Common myeloid progenitor, CD34-positive (primary cell): ENCODE measurements around the gene CDHR1.
A peak's percentile ranks its signal among the peaks of the same experiment; 100 is the strongest.

Experiments
- CTCF ChIA-PET: fragments of 350-600 bp; sonication (Branson Sonifier 250); formaldehyde crosslinking; loops from one replicate; lab custom pipeline; 2021; ENCODE audit warnings: antibody characterized with exemption; lab: Charles Lee
- POLR2A ChIA-PET: fragments of 350-600 bp; sonication (Branson Sonifier 250); formaldehyde crosslinking; loops from one replicate; lab custom pipeline; 2021; ENCODE audit warnings: antibody characterized with exemption; lab: Charles Lee
- DNase-seq, 3 donors: peaks; one replicate each; pipeline versions ENCODE4 v3.0.0 to v3.0.0-alpha.2; 2013
- H3K27ac ChIP-seq, 2 experiments: 1 replicate in 1 of 2; 2 replicates in 1 of 2; pipeline ENCODE4 v1.7.0; 2013; ENCODE audit warnings: inconsistent platforms in 2 of 2, low read length in 2 of 2, mild to moderate bottlenecking in 2 of 2, low read depth in 1 of 2, moderate library complexity in 1 of 2; ENCODE audit not compliant: severe bottlenecking in 2 of 2, insufficient read depth in 1 of 2, poor library complexity in 1 of 2
- H3K27me3 ChIP-seq, 5 experiments: replicated peaks in 2 of 5; 1 replicate in 3 of 5; 2 replicates in 2 of 5; pipeline versions ENCODE4 v1.6.1 to v1.7.0; 2013; ENCODE audit warnings: low read length in 4 of 5, mild to moderate bottlenecking in 2 of 5, moderate library complexity in 2 of 5, inconsistent platforms in 1 of 5; ENCODE audit not compliant: insufficient read depth in 5 of 5, control insufficient read depth in 4 of 5
- H3K36me3 ChIP-seq, 4 experiments: 1 replicate in 2 of 4; 2 replicates in 2 of 4; pipeline versions ENCODE4 v1.6.1 to v1.7.0; 2013; ENCODE audit warnings: low read length in 3 of 4, control low read depth in 1 of 4, mild to moderate bottlenecking in 1 of 4; ENCODE audit not compliant: control insufficient read depth in 4 of 4, insufficient read depth in 4 of 4
- H3K4me1 ChIP-seq, 4 experiments: 1 replicate in 3 of 4; 2 replicates in 1 of 4; pipeline versions ENCODE4 v1.6.1 to v1.7.1; 2013; ENCODE audit warnings: low read length in 3 of 4, mild to moderate bottlenecking in 3 of 4, control low read depth in 1 of 4, inconsistent platforms in 1 of 4, moderate library complexity in 1 of 4; ENCODE audit not compliant: control insufficient read depth in 4 of 4, insufficient read depth in 4 of 4; ENCODE audit errors: control extremely low read depth in 1 of 4
- H3K4me3 ChIP-seq, 7 experiments: 1 replicate in 4 of 7; 2 replicates in 3 of 7; pipeline versions ENCODE4 v1.5.1 to v1.7.0; 2013; ENCODE audit warnings: mild to moderate bottlenecking in 7 of 7, low read length in 6 of 7, moderate library complexity in 6 of 7, inconsistent platforms in 2 of 7, low read depth in 2 of 7, control low read depth in 1 of 7; ENCODE audit not compliant: insufficient read depth in 4 of 7, control insufficient read depth in 1 of 7; ENCODE audit errors: extremely low read depth in 1 of 7
- H3K9me3 ChIP-seq, 5 experiments: 1 replicate in 4 of 5; 2 replicates in 1 of 5; pipeline versions ENCODE4 v1.6.1 to v1.7.1; 2013; ENCODE audit warnings: low read length in 4 of 5, mild to moderate bottlenecking in 2 of 5, inconsistent platforms in 1 of 5, low read depth in 1 of 5, moderate library complexity in 1 of 5; ENCODE audit not compliant: control insufficient read depth in 4 of 5, insufficient read depth in 2 of 5; ENCODE audit errors: control extremely low read depth in 1 of 5
- WGBS: methylation state at CpG from one replicate; pipeline ENCODE4 v1.1.5; 2013; ENCODE audit not compliant: insufficient coverage; 5-methylcytosine and 5-hydroxymethylcytosine counted together

CDHR1 gene

GRCh38 chr10:84202349-84202748, 8.0 kb downstream of the CDHR1 start:
- DNase-seq, result no peak
- Histone ChIP-seq H3K4me1 (no peaks in the 10 kb centered on the region), H3K9me3 (no peaks in the 10 kb centered on the region), H3K27ac (no peak overlapping the region), H3K4me3 (no peak overlapping the region), H3K36me3 (no peaks in the 10 kb centered on the region), H3K27me3 (peaks cover 0 to 24% (median 11%) of the 10 kb centered on the region in 5 experiments)
- WGBS, result 93% methylated on average over 3 of the region's 5 CpGs
- ChIA-PET POLR2A (no interaction called here), CTCF (interaction anchor here (1.4 to 3.3 kb wide), 3 partner anchors 18 to 54 kb away, joined by 3 to 19 read pairs (median 4); no protein-coding TSS in a partner anchor)

- CTCF ChIA-PET, result interaction anchor here (1.3 to 3.1 kb wide), 8 partner anchors 9 to 64 kb away, joined by 3 to 30 read pairs (median 8); partner anchors contain the start of genes CDHR1 and GHITM
- WGBS, result 92% methylated on average over 3 of the region's 4 CpGs
These were observed 9.8 kb downstream of the CDHR1 start for GRCh38 chr10:84204122-84204521.

GRCh38 chr10:84204610-84205009, 10.3 kb downstream of the CDHR1 start:
- no peaks in the 10 kb centered on the region for H3K36me3 ChIP-seq
- H3K27ac ChIP-seq, result no peak overlapping the region
- no peak overlapping the region for H3K4me3 ChIP-seq
- H3K9me3 ChIP-seq, result no peaks in the 10 kb centered on the region
- DNase-seq, result no peak
- POLR2A ChIA-PET, result no interaction called here
- CTCF ChIA-PET, result interaction anchor here (0.7 to 3.1 kb wide), 15 partner anchors 10 to 70 kb away, joined by 3 to 30 read pairs (median 6); partner anchors contain the start of genes CDHR1 and GHITM
- H3K4me1 ChIP-seq, result no peaks in the 10 kb centered on the region
- peaks cover 0 to 15% (median 6%) of the 10 kb centered on the region in 5 experiments for H3K27me3 ChIP-seq
- 100% methylated on average over 1 of the region's 4 CpGs for WGBS

More at GRCh38 chr10:84204122-84204521, 9.8 kb downstream of the CDHR1 start:
- peak in 2 of 3 donors; percentile 8 to 15 for DNase-seq
- H3K36me3 ChIP-seq, result no peaks in the 10 kb centered on the region
- no peaks in the 10 kb centered on the region for H3K9me3 ChIP-seq
- no peak overlapping the region for H3K4me3 ChIP-seq
- no peaks in the 10 kb centered on the region for H3K4me1 ChIP-seq
- no peak overlapping the region for H3K27ac ChIP-seq
- POLR2A ChIA-PET, result no interaction called here
- H3K27me3 ChIP-seq, result peaks cover 0 to 16% (median 6%) of the 10 kb centered on the region in 5 experiments

- H3K9me3 ChIP-seq, result no peaks in the 10 kb centered on the region
- POLR2A ChIA-PET, result no interaction called here
- no peaks in the 10 kb centered on the region for H3K36me3 ChIP-seq
- H3K4me3 ChIP-seq, result no peak overlapping the region
- peak; percentile 43 to 71 (median 60) for DNase-seq
- H3K27ac ChIP-seq, result no peak overlapping the region
- peaks cover 0 to 12% (median 6%) of the 10 kb centered on the region in 5 experiments for H3K27me3 ChIP-seq
- no peaks in the 10 kb centered on the region for H3K4me1 ChIP-seq
- WGBS, result 27% methylated on average over 4 of the region's 8 CpGs
- CTCF ChIA-PET, result interaction anchor here (0.7 to 3.1 kb wide), 15 partner anchors 10 to 70 kb away, joined by 3 to 30 read pairs (median 6); partner anchors contain the start of genes CDHR1 and GHITM
These were observed 10.9 kb downstream of the CDHR1 start for GRCh38 chr10:84205049-84205852.

- Histone ChIP-seq H3K9me3 (no peaks in the 10 kb centered on the region), H3K27ac (no peak overlapping the region), H3K4me3 (no peak overlapping the region), H3K36me3 (no peaks in the 10 kb centered on the region), H3K4me1 (no peaks in the 10 kb centered on the region), H3K27me3 (peaks cover 0 to 12% (median 9%) of the 10 kb centered on the region in 5 experiments)
- DNase-seq, result no peak
- WGBS, result 92% methylated on average over 4 of the region's 6 CpGs
- ChIA-PET POLR2A (no interaction called here), CTCF (interaction anchor here (1.0 to 3.1 kb wide), 10 partner anchors 11 to 65 kb away, joined by 3 to 30 read pairs (median 8); partner anchors contain the start of genes CDHR1 and GHITM)
These were observed 11.7 kb downstream of the CDHR1 start for GRCh38 chr10:84205853-84206525.

- Histone ChIP-seq H3K9me3 (no peaks in the 10 kb centered on the region), H3K27me3 (peaks cover 0 to 13% (median 12%) of the 10 kb centered on the region in 5 experiments), H3K27ac (no peak overlapping the region), H3K4me1 (no peaks in the 10 kb centered on the region), H3K4me3 (no peak overlapping the region), H3K36me3 (no peaks in the 10 kb centered on the region)
- POLR2A ChIA-PET, result no interaction called here
- 92% methylated on average over 9 of the region's 10 CpGs for WGBS
- CTCF ChIA-PET, result interaction anchor here (1.0 to 2.1 kb wide), 4 partner anchors 10 to 61 kb away, joined by 3 to 11 read pairs (median 4); no protein-coding TSS in a partner anchor
- DNase-seq, result no peak
These were observed 13.7 kb downstream of the CDHR1 start for GRCh38 chr10:84208023-84208422.
